WTC11 (cell line): Measurements from ENCODE around the gene GRM4. TPM values are rescaled to one million over a fixed set of nuclear protein-coding genes. Genes with fewer than 3 reads are reported as not detected.

Experiments used
- ATAC-seq: fragments of 200-7000 bp; cut with Tn5 transposase; 2 replicates; pipeline ENCODE4 v1.10.0; 2021; ENCODE audit warnings: mild to moderate bottlenecking, moderate library complexity
- CTCF ChIA-PET: fragments of 300-600 bp; sonication (Branson Sonifier 250); formaldehyde crosslinking; loops from one replicate; lab custom pipeline; 2021; ENCODE audit warnings: antibody characterized with exemption; lab: Charles Lee
- POLR2A ChIA-PET: fragments of 350-600 bp; sonication (Branson Sonifier 250); formaldehyde crosslinking; loops from one replicate; lab custom pipeline; 2021; ENCODE audit warnings: antibody characterized with exemption; lab: Charles Lee
- DNase-seq: peaks from one replicate; pipeline ENCODE4 v3.0.0; 2021; ENCODE audit warnings: low spot score
- H3K27ac Mint-ChIP-seq: 2 replicates; pipeline ENCODE4 v1.8.0; 2021; ENCODE audit warnings: mixed read lengths
- H3K27me3 Mint-ChIP-seq: 2 replicates; pipeline ENCODE4 v1.8.0; 2021; ENCODE audit warnings: low read depth, mild to moderate bottlenecking, moderate library complexity, mixed read lengths
- H3K36me3 Mint-ChIP-seq: 2 replicates; pipeline ENCODE4 v1.8.0; 2021; ENCODE audit warnings: mixed read lengths
- H3K4me1 Mint-ChIP-seq: 2 replicates; pipeline ENCODE4 v1.8.0; 2022; ENCODE audit warnings: mixed read lengths
- H3K4me3 Mint-ChIP-seq: 2 replicates; pipeline ENCODE4 v1.8.0; 2021; ENCODE audit warnings: mild to moderate bottlenecking, moderate library complexity, mixed read lengths
- H3K9me3 Mint-ChIP-seq: 2 replicates; pipeline ENCODE4 v1.8.0; 2021; ENCODE audit warnings: mixed read lengths
- ATF6 ChIP-seq: sonication (generic); formaldehyde crosslinking; IDR thresholded peaks from 2 replicates; pipeline ENCODE4 v1.8.1; 2023; ENCODE audit warnings: mild to moderate bottlenecking, missing genetic modification reagents
- E2F4 ChIP-seq: sonication (generic); formaldehyde crosslinking; IDR thresholded peaks from 2 replicates; pipeline ENCODE4 v1.8.1; 2022; ENCODE audit warnings: low read depth, mild to moderate bottlenecking, moderate library complexity, missing genetic modification reagents, borderline replicate concordance
- FOXP4 ChIP-seq: sonication (generic); formaldehyde crosslinking; IDR thresholded peaks from 2 replicates; pipeline ENCODE4 v1.8.0; 2022; ENCODE audit warnings: mild to moderate bottlenecking, missing genetic modification reagents
- HMGXB4 ChIP-seq: sonication (generic); formaldehyde crosslinking; IDR thresholded peaks from 2 replicates; pipeline ENCODE4 v1.8.1; 2023; ENCODE audit warnings: mild to moderate bottlenecking, moderate library complexity, missing genetic modification reagents
- STAT6 ChIP-seq: sonication (generic); formaldehyde crosslinking; conservative IDR thresholded peaks from 2 replicates; pipeline ENCODE4 v1.8.1; 2023; ENCODE audit warnings: mild to moderate bottlenecking, low read depth, missing genetic modification reagents, moderate library complexity
- USF2 ChIP-seq: sonication (generic); formaldehyde crosslinking; IDR thresholded peaks from 2 replicates; pipeline ENCODE4 v1.8.1; 2023; ENCODE audit warnings: mild to moderate bottlenecking, missing genetic modification reagents, moderate library complexity
- ZSCAN18 ChIP-seq: fragments of 250-450 bp; sonication (Bioruptor Pico); IDR thresholded peaks from 2 replicates; pipeline ENCODE4 v2.1.2; 2022; ENCODE audit warnings: mild to moderate bottlenecking, moderate library complexity
- total RNA-seq: library from RNA; stranded (reverse); gene quantifications from 3 replicates; pipeline ENCODE4 v1.2.3, GENCODE V29; 2021

The GRM4 gene
- total RNA-seq, 1 experiment from 2014 or later: 34.5 TPM

- DNase-seq (no peak), ATAC-seq (no peak)
- no peak overlapping the region for H3K4me3 Mint-ChIP-seq
- POLR2A ChIA-PET: no interaction called here
- H3K27me3 Mint-ChIP-seq: no peaks in the 10 kb centered on the region
- no peaks in the 10 kb centered on the region for H3K36me3 Mint-ChIP-seq
- peaks cover 40% of the 10 kb centered on the region for H3K4me1 Mint-ChIP-seq
- H3K27ac Mint-ChIP-seq: no peak overlapping the region; the same call in 1 of the 2 replicates
- CTCF ChIA-PET: no interaction called here
- no peak for TF ChIP-seq ZSCAN18 (CRISPR knock-in tag)
- no peak for TF ChIP-seq FOXP4 (CRISPR knock-in tag)
- no peak for TF ChIP-seq ATF6 (CRISPR knock-in tag)
- TF ChIP-seq USF2: no peak
- TF ChIP-seq STAT6 (CRISPR knock-in tag): no peak
- no peak for TF ChIP-seq E2F4 (CRISPR knock-in tag)
- no peak for TF ChIP-seq HMGXB4 (CRISPR knock-in tag)
- peaks cover under 1% of the 10 kb centered on the region for H3K9me3 Mint-ChIP-seq
Observed at GRCh38 chr6:34049395-34050342, 96.2 kb downstream of the GRM4 start.
